OCI-LY3 (cell line): Measurements from ENCODE around the gene WHRN.

ENCODE experiments used
- EZH2phosphoT487 ChIP-seq: fragments of 200-600 bp; shearing (Covaris generic); IDR thresholded peaks from 2 replicates; pipeline ENCODE4 v1.6.1; 2018; ENCODE audit warnings: antibody characterized with exemption, mixed run types, low read depth
- TF ChIP-seq, protein P1 (sequence below): fragments of 200-600, 300-600 bp; sonication (generic); IDR thresholded peaks from 2 replicates; pipeline ENCODE4 v1.5.1; 2014; ENCODE audit warnings: antibody characterized with exemption, low read length, low read depth

DNA sequence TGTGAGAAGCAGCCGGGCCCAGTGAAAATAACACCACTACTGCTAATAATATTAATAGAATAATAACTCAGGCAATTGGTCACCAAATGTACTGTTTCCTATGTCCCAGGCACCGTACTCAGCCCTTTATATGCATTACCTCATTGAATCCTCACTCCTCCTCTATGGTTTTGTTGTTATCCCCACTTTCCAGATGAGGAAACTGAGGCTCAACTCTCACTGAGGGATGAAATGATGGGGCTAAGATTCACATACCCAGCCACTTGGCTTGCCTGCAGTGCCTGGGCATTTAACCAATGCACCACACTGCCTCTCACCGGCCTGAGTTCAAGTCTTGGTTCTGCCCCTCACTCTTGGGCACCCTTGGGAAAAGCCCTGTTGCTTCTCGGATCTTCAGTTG lies 34.1 kb downstream of the WHRN start:
- TF ChIP-seq EZH2phosphoT487, result no peak
- TF ChIP-seq, protein P1, sequence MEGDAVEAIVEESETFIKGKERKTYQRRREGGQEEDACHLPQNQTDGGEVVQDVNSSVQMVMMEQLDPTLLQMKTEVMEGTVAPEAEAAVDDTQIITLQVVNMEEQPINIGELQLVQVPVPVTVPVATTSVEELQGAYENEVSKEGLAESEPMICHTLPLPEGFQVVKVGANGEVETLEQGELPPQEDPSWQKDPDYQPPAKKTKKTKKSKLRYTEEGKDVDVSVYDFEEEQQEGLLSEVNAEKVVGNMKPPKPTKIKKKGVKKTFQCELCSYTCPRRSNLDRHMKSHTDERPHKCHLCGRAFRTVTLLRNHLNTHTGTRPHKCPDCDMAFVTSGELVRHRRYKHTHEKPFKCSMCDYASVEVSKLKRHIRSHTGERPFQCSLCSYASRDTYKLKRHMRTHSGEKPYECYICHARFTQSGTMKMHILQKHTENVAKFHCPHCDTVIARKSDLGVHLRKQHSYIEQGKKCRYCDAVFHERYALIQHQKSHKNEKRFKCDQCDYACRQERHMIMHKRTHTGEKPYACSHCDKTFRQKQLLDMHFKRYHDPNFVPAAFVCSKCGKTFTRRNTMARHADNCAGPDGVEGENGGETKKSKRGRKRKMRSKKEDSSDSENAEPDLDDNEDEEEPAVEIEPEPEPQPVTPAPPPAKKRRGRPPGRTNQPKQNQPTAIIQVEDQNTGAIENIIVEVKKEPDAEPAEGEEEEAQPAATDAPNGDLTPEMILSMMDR, result no peak
